GM18505 (cell line): ENCODE data around the gene ZNF883.

Experiments
- ATAC-seq: cut with Tn5 transposase; IDR thresholded peaks from one replicate; pipeline ENCODE4 v1.9.1; 2021; ENCODE audit not compliant: unreplicated experiment
- POLR2A ChIP-seq: IDR thresholded peaks from 4 replicates; pipeline ENCODE4 v1.6.1; 2011; ENCODE audit warnings: borderline replicate concordance; ENCODE audit not compliant: insufficient read depth, insufficient read length; ENCODE audit errors: extremely low read depth

Gene ZNF883

DNA sequence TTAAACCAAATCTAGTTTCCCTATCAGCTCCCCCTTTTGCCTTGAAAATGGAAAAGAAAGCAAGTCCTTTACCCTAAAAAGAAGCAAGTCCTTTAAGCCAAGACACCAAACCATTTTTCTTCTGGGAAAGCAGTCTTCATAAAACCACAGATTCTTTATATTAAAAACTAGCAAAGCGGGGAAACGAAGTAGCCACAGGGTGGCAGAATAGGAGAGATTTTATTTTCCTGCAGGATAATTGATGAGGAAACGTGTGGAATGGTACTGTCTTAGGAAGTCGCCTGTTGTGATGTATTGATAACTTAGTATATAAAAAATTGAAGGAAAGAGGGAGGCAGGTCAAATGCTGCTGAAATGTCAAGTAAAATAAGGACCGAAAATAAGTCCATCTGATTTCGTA is 41.1 kb downstream of the ZNF883 start:
- no peak for TF ChIP-seq POLR2A
- ATAC-seq = no peak

- ATAC-seq = no peak
- no peak for TF ChIP-seq POLR2A
These were observed 42.3 kb downstream of the ZNF883 start for GRCh38 chr9:112969730-112970129.

DNA sequence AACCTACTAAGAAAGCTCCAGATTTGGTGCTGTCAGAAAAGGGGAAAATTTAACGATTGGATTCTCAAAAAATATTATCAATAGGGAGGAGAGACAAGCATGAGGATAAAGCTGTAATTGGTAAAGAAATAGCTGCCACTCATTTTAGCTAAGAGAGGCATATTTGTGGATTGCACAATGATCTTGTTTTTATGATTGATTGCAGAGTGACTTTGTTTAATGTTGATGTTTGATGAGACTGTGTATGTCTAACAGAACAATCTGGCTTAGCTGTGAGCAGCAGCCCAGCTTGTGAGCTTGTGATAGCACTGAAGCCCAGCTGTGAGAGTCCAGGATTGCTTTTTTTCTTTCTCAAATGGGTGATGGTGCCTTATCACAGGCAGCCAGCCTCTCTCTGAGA is 56.4 kb downstream of the ZNF883 start:
- no peak for ATAC-seq
- no peak for TF ChIP-seq POLR2A

- no peak for ATAC-seq
These were observed 66.3 kb downstream of the ZNF883 start for GRCh38 chr9:112945620-112946208.

GRCh38 chr9:112939418-112939817 is 72.6 kb downstream of the ZNF883 start:
- TF ChIP-seq POLR2A = no peak
- ATAC-seq = no peak

More at GRCh38 chr9:112945620-112946208, 66.3 kb downstream of the ZNF883 start:
- no peak for TF ChIP-seq POLR2A

GRCh38 chr9:112933696-112934095 is 78.3 kb downstream of the ZNF883 start:
- TF ChIP-seq POLR2A = no peak
- ATAC-seq = no peak

GRCh38 chr9:112925058-112925641 is 86.8 kb downstream of the ZNF883 start:
- no peak for TF ChIP-seq POLR2A
- no peak for ATAC-seq

DNA sequence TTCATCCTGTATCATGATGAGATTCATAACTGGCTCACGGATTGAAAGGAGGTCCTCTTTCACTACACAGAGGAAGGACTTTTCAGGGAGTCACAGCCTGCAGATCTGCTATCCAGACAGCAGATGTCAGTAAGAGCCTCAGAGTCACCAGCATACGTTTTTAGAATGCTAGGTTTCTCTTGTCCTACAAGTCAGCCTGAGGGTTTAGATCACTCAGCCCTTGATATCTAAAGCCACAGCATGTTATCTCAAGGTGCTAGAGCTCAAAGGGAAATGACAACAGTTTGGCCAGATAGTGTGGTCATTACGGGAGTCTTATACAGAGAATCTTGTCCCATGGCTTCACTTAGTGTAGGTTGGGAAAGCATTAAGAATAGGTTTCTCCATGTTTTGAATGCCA is 90.4 kb downstream of the ZNF883 start:
- TF ChIP-seq POLR2A = no peak
- no peak for ATAC-seq

DNA sequence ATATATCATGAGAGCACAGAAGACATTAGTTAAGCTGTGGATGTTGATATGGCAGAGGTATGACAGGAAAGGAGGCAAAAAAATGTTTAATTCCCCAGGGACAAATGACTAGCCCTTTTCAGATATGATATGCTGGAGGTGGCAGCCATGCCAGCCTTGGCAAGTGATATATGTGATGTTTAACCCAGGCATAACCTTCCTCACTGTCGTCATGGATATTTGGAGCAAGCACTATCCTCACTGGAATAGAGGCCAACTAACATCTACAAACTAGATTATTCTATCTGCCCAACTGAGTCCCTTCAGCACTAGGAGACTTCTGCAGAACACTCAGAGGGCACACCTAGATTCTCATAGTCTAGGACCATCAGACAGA is 94.0 kb downstream of the ZNF883 start:
- ATAC-seq = no peak
- no peak for TF ChIP-seq POLR2A

DNA sequence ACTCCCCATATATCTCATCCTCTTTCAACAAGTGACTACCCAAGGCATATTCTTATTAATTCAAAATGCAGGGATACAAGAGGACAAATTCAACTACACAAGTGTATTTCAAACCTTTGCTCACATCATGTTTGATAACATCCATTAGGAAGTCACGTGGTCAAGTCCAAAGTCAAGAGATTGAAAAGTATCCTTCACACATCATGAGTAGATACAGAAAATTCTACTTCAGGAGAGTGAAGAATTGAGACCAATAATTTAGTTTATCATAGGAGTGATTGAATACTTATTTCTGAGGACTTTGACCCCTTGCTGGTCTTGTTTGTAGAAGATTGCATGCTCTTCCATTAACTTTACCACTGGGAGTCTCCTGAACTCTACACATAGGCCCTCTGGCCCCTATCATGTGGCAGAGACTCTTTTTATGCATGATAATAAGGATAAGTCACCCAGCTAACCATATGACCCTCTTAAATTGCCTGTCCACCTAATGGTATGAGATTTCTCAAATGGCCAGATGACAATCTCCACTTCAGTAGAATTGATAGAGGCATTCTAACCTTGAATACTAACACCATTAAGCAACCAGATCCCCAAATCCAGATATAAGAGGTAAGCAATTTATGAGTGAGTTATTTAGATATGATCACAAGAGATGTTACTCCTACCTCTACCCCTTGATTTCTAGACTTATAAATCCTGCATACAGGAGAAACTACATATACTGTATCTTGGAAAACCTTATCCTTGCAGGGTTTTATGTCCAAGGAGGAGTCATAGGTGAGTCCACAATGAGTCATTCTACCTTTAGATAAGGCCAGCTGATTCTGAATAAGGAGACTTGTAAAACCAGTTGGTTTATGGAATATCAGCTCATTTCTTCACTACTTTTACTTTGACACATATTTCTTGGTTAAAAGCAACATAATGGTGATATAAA is 94.7 kb downstream of the ZNF883 start:
- TF ChIP-seq POLR2A = no peak
- ATAC-seq = no peak

- no peak for ATAC-seq
- TF ChIP-seq POLR2A = no peak
These were observed 97.5 kb downstream of the ZNF883 start for GRCh38 chr9:112914524-112914923.

DNA sequence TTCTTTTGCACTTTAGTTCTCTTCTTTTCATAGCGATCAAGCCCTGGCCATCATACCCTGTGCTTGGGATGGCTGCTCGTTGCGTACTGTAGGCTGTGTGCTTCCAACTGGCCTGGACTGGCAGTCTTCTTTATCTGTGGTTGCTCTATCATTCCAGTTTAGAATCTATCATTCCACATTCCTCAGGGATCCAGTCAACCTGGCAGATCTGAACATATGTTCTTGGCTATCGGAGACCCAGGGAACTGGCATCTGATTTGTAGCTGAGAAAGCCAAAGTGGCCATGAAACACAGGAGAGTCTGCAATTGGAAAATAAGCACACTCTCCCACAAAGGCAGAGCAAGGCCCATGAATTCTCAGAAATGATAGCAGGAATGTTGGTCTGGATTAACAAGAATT is 98.7 kb downstream of the ZNF883 start:
- ATAC-seq = no peak
- no peak for TF ChIP-seq POLR2A

DNA sequence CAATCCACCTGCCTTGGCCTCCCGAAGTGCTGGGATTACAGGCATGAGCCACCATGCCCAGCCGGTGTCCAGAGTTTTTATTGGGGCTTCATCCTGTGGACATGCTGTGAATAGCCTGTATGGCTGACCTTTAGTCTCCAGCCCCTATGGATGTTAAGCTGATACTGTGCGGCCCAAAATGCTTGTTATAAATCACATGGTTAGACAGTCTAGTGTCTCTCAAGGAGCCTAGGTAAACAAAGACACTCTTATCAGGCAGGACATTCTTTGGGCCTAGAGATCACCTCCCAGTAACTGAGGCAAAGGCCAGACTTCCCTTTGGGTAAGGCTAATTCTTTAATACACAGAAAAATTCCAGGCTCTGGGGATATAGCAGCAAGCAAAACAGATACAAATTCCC is 99.4 kb downstream of the ZNF883 start:
- no peak for ATAC-seq
- no peak for TF ChIP-seq POLR2A

GRCh38 chr9:112911736-112912135 is 100.3 kb downstream of the ZNF883 start:
- ATAC-seq = no peak
- TF ChIP-seq POLR2A = no peak
